ENCODE data around the gene PRRX2.

- TF ChIP-seq EZH2phosphoT487 (IDR thresholded peaks at IDR 0.05; ENCODE audit: insufficient read depth, low read depth) = no peak
- no peak for TF ChIP-seq EZH2 (IDR thresholded peaks at IDR 0.05; ENCODE audit: insufficient read depth, poor library complexity, severe bottlenecking)
Measured at GRCh38 chr9:129644902-129645301, 20.5 kb upstream of the PRRX2 start.
